Keratinocyte (primary cell): ENCODE results near the gene DGKZ.

Experiments
- CTCF ChIP-seq, 3 experiments: IDR thresholded peaks in 1 of 3; conservative IDR thresholded peaks in 1 of 3; optimal IDR thresholded peaks in 1 of 3; 2 replicates in 2 of 3; 3 replicates in 1 of 3; pipeline versions ENCODE3 to v1.5.1; 2011; ENCODE audit warnings: low read length in 3 of 3, mild to moderate bottlenecking in 3 of 3, moderate library complexity in 2 of 3, control low read depth in 1 of 3, inconsistent platforms in 1 of 3; ENCODE audit not compliant: insufficient read depth in 2 of 3; ENCODE audit errors: extremely low read depth in 1 of 3
- EZH2 ChIP-seq: IDR thresholded peaks from one replicate; pipeline ENCODE4 v1.6.1; 2012; ENCODE audit warnings: inconsistent platforms, mild to moderate bottlenecking, low read length, moderate library complexity

DNA sequence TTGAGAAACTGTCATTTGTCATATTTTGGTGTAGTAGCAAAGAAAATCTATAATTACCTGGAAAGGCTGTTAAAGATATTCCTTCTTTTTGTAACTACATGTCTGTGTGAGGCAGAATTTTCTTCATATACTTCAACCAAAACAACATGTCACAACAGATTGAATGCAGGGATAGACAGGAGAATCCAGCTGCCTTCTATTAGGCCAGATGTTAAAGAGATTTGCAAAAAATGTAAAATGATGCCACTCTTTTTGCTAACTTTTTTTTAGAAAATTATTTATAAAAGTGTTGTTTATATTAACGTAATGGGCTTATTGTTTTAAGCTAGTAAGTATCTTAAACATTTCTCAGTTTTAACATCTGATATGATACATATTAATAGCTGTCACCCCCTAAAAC is 12.7 kb downstream of the DGKZ start:
- TF ChIP-seq CTCF (optimal IDR thresholded peaks at IDR 0.05 in 1 of 3, IDR thresholded peaks at IDR 0.05 in 1 of 3, conservative IDR thresholded peaks at IDR 0.05 in 1 of 3; ENCODE audit: extremely low read depth in 1 of 3, insufficient read depth in 2 of 3, low read length in 3 of 3): no peak
- TF ChIP-seq EZH2: no peak
